HepG2 (cell line): Measurements from ENCODE around the gene MIDN. TPM values are rescaled to one million over a fixed set of nuclear protein-coding genes. Genes with fewer than 3 reads are reported as not detected.

Experiments used
- BATF2 ChIP-seq: sonication (generic); formaldehyde crosslinking; IDR thresholded peaks from 2 replicates; pipeline ENCODE4 v1.8.0; 2022; ENCODE audit warnings: mild to moderate bottlenecking, missing genetic modification reagents, moderate library complexity
- CBX1 ChIP-seq: IDR thresholded peaks from one replicate; pipeline ENCODE4 v1.6.1; 2016; ENCODE audit warnings: antibody characterized with exemption, low read depth
- RAD21 ChIP-seq: fragments of 450-650 bp; formaldehyde crosslinking; IDR thresholded peaks from 2 replicates; pipeline ENCODE4 v1.5.0; 2020; ENCODE audit warnings: mild to moderate bottlenecking
- RNF2 ChIP-seq: fragments of 450-650 bp; conservative IDR thresholded peaks from 2 replicates; pipeline ENCODE4 v1.6.1; 2016; ENCODE audit warnings: low read depth
- TGIF2 ChIP-seq: IDR thresholded peaks from 2 replicates; pipeline ENCODE4 v1.6.1; 2016; ENCODE audit warnings: control low read depth, missing compliant biosample characterization
- ZNF10 ChIP-seq: sonication (generic); formaldehyde crosslinking; IDR thresholded peaks from 2 replicates; pipeline ENCODE4 v1.4.0; 2020; ENCODE audit warnings: mild to moderate bottlenecking, low read depth, missing genetic modification reagents, borderline replicate concordance
- ZNF382 ChIP-seq: sonication (generic); formaldehyde crosslinking; IDR thresholded peaks from 2 replicates; pipeline ENCODE4 v1.5.0; 2020; ENCODE audit warnings: missing genetic modification reagents, mild to moderate bottlenecking, borderline replicate concordance
- ZNF543 ChIP-seq: sonication (generic); formaldehyde crosslinking; IDR thresholded peaks from 2 replicates; pipeline ENCODE4 v1.4.0; 2020; ENCODE audit warnings: mild to moderate bottlenecking, missing genetic modification reagents
- ZNF552 ChIP-seq: sonication (generic); formaldehyde crosslinking; IDR thresholded peaks from 2 replicates; pipeline ENCODE4 v1.9.0; 2022; ENCODE audit warnings: missing genetic modification reagents, mild to moderate bottlenecking, borderline replicate concordance
- ZNF724P ChIP-seq: sonication (generic); formaldehyde crosslinking; IDR thresholded peaks from 2 replicates; pipeline ENCODE4 v1.8.0; 2022; ENCODE audit warnings: missing genetic modification reagents, borderline replicate concordance
- ZNF850 ChIP-seq: sonication (generic); formaldehyde crosslinking; conservative IDR thresholded peaks from 2 replicates; pipeline ENCODE4 v1.9.0; 2021; ENCODE audit warnings: mild to moderate bottlenecking, missing genetic modification reagents
- ZSCAN21 ChIP-seq: sonication (generic); formaldehyde crosslinking; IDR thresholded peaks from 2 replicates; pipeline ENCODE4 v1.8.0; 2022; ENCODE audit warnings: mild to moderate bottlenecking, missing genetic modification reagents, moderate library complexity, borderline replicate concordance
- polyA plus RNA-seq, 8 experiments: library from polyadenylated mRNA; depleted of rRNA in 3 of 8; stranded (reverse) in 7 of 8; unstranded in 1 of 8; fragments of >200 nt; fragmentation: Illumina TruSeq in 4 of 8; extraction: Trizol in 4 of 8; gene quantifications; 2 replicates each; pipeline versions ENCODE4 v1.2.1 to v1.2.3, GENCODE V29; 2011 to 2016; ENCODE audit warnings: low read depth in 4 of 8, missing spikeins in 1 of 8, mixed read lengths in 1 of 8; ENCODE audit not compliant: insufficient read depth in 1 of 8
- total RNA-seq, 5 experiments: library from RNA; depleted of rRNA; stranded (reverse); fragments of >200 nt; fragmentation: Illumina TruSeq; extraction: Trizol; gene quantifications; 2 replicates each; pipeline ENCODE4 v1.2.3, GENCODE V29; 2016; ENCODE audit warnings: low read depth in 1 of 5
- TF ChIP-seq, protein P1 (sequence below): sonication (generic); formaldehyde crosslinking; IDR thresholded peaks from 2 replicates; pipeline ENCODE4 v1.9.0; 2021; ENCODE audit warnings: mild to moderate bottlenecking, missing genetic modification reagents
- TF ChIP-seq, protein P2 (sequence below): sonication (generic); formaldehyde crosslinking; IDR thresholded peaks from 2 replicates; pipeline ENCODE4 v1.4.0; 2020; ENCODE audit warnings: missing genetic modification reagents
- TF ChIP-seq, protein P3 (sequence below): sonication (generic); formaldehyde crosslinking; IDR thresholded peaks from 2 replicates; pipeline ENCODE4 v1.5.0; 2020; ENCODE audit warnings: mild to moderate bottlenecking, missing genetic modification reagents, borderline replicate concordance

MIDN gene
- total and polyA plus RNA-seq, 2 of the 13 experiments (the other 11 are each of a cell fraction or from before 2014, with no cell fraction given): 8.4 to 18.0 TPM

DNA sequence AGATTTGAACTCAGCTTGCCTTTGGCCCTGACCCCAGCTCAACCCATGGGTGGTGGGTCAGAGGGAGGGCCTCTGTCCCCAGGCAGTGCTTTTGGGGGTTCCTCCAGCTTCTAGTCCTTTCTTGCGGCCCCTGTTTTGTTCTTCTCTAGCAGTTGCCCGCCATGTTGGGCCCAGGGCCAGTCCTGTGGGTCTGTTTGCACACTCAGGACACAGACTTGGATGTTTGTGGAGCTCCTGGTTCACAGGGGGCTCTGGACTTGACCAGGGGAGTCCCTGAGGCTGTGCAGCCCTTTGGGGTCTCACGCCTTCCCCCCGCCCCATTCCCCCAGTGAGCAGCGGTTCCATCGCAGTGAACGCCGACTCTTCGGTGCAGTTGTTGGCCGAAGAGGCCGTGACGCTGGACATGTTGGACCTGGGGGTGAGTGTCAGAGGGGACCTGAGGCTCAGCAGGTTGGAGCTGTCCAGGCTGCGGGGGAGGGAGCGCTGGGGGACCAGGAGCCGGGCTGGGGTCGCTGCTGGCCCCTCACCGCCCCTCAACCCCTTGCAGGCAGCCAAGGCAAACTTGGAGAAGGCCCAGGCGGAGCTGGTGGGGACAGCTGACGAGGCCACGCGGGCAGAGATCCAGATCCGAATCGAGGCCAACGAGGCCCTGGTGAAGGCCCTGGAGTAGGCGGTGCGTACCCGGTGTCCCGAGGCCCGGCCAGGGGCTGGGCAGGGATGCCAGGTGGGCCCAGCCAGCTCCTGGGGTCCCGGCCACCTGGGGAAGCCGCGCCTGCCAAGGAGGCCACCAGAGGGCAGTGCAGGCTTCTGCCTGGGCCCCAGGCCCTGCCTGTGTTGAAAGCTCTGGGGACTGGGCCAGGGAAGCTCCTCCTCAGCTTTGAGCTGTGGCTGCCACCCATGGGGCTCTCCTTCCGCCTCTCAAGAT lies 4.4 kb upstream of the MIDN start (continued):
- TF ChIP-seq, protein P1, sequence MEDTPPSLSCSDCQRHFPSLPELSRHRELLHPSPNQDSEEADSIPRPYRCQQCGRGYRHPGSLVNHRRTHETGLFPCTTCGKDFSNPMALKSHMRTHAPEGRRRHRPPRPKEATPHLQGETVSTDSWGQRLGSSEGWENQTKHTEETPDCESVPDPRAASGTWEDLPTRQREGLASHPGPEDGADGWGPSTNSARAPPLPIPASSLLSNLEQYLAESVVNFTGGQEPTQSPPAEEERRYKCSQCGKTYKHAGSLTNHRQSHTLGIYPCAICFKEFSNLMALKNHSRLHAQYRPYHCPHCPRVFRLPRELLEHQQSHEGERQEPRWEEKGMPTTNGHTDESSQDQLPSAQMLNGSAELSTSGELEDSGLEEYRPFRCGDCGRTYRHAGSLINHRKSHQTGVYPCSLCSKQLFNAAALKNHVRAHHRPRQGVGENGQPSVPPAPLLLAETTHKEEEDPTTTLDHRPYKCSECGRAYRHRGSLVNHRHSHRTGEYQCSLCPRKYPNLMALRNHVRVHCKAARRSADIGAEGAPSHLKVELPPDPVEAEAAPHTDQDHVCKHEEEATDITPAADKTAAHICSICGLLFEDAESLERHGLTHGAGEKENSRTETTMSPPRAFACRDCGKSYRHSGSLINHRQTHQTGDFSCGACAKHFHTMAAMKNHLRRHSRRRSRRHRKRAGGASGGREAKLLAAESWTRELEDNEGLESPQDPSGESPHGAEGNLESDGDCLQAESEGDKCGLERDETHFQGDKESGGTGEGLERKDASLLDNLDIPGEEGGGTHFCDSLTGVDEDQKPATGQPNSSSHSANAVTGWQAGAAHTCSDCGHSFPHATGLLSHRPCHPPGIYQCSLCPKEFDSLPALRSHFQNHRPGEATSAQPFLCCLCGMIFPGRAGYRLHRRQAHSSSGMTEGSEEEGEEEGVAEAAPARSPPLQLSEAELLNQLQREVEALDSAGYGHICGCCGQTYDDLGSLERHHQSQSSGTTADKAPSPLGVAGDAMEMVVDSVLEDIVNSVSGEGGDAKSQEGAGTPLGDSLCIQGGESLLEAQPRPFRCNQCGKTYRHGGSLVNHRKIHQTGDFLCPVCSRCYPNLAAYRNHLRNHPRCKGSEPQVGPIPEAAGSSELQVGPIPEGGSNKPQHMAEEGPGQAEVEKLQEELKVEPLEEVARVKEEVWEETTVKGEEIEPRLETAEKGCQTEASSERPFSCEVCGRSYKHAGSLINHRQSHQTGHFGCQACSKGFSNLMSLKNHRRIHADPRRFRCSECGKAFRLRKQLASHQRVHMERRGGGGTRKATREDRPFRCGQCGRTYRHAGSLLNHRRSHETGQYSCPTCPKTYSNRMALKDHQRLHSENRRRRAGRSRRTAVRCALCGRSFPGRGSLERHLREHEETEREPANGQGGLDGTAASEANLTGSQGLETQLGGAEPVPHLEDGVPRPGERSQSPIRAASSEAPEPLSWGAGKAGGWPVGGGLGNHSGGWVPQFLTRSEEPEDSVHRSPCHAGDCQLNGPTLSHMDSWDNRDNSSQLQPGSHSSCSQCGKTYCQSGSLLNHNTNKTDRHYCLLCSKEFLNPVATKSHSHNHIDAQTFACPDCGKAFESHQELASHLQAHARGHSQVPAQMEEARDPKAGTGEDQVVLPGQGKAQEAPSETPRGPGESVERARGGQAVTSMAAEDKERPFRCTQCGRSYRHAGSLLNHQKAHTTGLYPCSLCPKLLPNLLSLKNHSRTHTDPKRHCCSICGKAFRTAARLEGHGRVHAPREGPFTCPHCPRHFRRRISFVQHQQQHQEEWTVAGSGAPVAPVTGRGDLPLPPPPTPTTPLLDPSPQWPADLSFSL: no peak
- TF ChIP-seq, protein P2, sequence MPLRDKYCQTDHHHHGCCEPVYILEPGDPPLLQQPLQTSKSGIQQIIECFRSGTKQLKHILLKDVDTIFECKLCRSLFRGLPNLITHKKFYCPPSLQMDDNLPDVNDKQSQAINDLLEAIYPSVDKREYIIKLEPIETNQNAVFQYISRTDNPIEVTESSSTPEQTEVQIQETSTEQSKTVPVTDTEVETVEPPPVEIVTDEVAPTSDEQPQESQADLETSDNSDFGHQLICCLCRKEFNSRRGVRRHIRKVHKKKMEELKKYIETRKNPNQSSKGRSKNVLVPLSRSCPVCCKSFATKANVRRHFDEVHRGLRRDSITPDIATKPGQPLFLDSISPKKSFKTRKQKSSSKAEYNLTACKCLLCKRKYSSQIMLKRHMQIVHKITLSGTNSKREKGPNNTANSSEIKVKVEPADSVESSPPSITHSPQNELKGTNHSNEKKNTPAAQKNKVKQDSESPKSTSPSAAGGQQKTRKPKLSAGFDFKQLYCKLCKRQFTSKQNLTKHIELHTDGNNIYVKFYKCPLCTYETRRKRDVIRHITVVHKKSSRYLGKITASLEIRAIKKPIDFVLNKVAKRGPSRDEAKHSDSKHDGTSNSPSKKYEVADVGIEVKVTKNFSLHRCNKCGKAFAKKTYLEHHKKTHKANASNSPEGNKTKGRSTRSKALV (CRISPR knock-in tag): no peak
- TF ChIP-seq ZNF543 (CRISPR knock-in tag): no peak; the same call in 1 of the 2 replicates
- TF ChIP-seq, protein P3, sequence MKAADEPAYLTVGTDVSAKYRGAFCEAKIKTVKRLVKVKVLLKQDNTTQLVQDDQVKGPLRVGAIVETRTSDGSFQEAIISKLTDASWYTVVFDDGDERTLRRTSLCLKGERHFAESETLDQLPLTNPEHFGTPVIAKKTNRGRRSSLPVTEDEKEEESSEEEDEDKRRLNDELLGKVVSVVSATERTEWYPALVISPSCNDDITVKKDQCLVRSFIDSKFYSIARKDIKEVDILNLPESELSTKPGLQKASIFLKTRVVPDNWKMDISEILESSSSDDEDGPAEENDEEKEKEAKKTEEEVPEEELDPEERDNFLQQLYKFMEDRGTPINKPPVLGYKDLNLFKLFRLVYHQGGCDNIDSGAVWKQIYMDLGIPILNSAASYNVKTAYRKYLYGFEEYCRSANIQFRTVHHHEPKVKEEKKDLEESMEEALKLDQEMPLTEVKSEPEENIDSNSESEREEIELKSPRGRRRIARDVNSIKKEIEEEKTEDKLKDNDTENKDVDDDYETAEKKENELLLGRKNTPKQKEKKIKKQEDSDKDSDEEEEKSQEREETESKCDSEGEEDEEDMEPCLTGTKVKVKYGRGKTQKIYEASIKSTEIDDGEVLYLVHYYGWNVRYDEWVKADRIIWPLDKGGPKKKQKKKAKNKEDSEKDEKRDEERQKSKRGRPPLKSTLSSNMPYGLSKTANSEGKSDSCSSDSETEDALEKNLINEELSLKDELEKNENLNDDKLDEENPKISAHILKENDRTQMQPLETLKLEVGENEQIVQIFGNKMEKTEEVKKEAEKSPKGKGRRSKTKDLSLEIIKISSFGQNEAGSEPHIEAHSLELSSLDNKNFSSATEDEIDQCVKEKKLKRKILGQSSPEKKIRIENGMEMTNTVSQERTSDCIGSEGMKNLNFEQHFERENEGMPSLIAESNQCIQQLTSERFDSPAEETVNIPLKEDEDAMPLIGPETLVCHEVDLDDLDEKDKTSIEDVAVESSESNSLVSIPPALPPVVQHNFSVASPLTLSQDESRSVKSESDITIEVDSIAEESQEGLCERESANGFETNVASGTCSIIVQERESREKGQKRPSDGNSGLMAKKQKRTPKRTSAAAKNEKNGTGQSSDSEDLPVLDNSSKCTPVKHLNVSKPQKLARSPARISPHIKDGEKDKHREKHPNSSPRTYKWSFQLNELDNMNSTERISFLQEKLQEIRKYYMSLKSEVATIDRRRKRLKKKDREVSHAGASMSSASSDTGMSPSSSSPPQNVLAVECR (CRISPR knock-in tag): no peak
- peak; percentile 98 for TF ChIP-seq RAD21
- no peak for TF ChIP-seq BATF2 (CRISPR knock-in tag)
- TF ChIP-seq ZNF552: no peak
- TF ChIP-seq ZNF10 (CRISPR knock-in tag): no peak
- no peak for TF ChIP-seq ZSCAN21 (CRISPR knock-in tag)
- TF ChIP-seq CBX1: no peak
- no peak; the same call in 1 of the 2 replicates for TF ChIP-seq TGIF2 (CRISPR knock-in tag)
- no peak for TF ChIP-seq ZNF382
- no peak for TF ChIP-seq ZNF850 (CRISPR knock-in tag)
- no peak for TF ChIP-seq ZNF724P (CRISPR knock-in tag)
- no peak for TF ChIP-seq RNF2
